ENCODE results near the gene TRUB1.

The TRUB1 gene

DNA sequence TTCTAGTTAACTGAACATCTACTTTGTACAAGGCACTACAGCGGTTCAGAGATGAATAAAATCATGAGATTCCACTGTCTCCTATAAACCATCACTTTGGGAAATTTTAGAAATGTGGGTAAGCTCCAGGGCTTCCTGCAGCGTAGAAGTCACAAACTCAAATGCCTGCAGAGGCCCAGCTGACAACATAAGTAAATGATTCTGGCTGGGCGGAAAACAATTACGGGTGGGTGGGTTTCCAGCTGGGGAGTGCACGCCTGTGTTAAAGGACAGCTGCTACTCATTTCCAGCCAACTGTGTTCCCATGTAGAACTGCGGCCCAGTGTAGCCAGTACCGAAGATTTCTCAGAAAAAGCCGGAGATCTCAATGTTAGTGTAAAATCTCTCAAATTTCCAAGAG lies 85.7 kb downstream of the TRUB1 start:
- TF ChIP-seq, protein P1, sequence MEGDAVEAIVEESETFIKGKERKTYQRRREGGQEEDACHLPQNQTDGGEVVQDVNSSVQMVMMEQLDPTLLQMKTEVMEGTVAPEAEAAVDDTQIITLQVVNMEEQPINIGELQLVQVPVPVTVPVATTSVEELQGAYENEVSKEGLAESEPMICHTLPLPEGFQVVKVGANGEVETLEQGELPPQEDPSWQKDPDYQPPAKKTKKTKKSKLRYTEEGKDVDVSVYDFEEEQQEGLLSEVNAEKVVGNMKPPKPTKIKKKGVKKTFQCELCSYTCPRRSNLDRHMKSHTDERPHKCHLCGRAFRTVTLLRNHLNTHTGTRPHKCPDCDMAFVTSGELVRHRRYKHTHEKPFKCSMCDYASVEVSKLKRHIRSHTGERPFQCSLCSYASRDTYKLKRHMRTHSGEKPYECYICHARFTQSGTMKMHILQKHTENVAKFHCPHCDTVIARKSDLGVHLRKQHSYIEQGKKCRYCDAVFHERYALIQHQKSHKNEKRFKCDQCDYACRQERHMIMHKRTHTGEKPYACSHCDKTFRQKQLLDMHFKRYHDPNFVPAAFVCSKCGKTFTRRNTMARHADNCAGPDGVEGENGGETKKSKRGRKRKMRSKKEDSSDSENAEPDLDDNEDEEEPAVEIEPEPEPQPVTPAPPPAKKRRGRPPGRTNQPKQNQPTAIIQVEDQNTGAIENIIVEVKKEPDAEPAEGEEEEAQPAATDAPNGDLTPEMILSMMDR (IDR thresholded peaks at IDR 0.05; ENCODE audit: insufficient read depth, low read depth, low read length, missing control alignments): no peak
- no peak overlapping the region for H3K4me3 ChIP-seq (ENCODE audit: low read depth, low read length)
- DNase-seq (ENCODE audit: low read depth): no peak

DNA sequence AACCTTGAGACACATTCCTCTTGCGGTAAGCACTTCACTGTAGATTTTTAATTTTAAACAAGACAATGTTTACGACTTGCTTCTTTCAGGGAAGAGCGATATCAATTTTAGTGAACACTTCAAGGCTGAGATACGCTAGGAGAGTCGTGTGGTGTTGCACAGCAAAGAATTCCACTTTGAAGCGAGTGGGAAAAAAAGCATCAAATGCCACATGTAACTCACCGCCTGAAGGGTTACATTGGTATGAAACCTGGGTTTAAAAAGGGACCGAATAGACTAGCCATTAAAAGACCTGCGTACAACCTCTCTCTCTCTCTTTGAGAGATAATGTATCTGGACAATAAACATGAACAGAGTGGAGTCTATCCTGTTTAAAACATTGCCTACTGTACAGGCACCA lies 86.4 kb downstream of the TRUB1 start:
- TF ChIP-seq, protein P1 (IDR thresholded peaks at IDR 0.05; ENCODE audit: insufficient read depth, low read depth, low read length, missing control alignments): no peak
- H3K4me3 ChIP-seq (ENCODE audit: low read depth, low read length): no peak overlapping the region
- DNase-seq (ENCODE audit: low read depth): no peak

DNA sequence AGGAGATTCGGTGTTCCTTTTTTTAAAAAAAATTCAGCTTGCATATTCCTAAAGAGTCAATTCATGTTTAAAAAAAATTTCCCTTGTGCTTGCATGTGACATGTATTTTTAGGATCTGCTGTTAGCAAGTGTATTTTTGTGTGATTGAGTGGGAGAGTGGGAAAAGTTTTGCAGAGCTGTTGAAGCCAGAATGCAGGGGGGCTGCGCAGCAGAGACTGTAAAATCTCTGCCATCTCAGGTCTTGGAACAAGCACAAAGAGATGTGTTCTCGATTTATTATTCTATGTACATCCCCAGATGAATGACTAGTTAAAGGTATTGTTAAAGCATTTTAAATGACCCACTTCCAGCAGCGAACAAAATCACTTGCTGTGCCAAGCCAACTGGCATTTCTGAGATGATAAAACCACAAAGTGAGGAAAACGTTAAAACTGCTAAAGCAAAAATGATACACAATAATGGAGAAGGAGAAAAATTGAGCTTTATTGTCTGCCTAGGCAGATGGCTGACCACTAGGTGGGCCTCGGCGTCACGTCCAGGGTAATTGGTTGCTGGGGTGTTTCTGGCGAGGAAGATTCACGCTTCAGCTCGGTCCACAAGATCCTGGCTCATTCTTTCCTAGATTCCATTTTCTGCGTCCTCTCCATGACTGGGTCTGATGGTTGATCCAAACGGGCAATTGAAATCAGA lies 88.2 kb downstream of the TRUB1 start:
- TF ChIP-seq, protein P1 (IDR thresholded peaks at IDR 0.05; ENCODE audit: insufficient read depth, low read depth, low read length, missing control alignments): no peak
- no peak for DNase-seq (ENCODE audit: low read depth)
- H3K4me3 ChIP-seq (ENCODE audit: low read depth, low read length): no peak overlapping the region

DNA sequence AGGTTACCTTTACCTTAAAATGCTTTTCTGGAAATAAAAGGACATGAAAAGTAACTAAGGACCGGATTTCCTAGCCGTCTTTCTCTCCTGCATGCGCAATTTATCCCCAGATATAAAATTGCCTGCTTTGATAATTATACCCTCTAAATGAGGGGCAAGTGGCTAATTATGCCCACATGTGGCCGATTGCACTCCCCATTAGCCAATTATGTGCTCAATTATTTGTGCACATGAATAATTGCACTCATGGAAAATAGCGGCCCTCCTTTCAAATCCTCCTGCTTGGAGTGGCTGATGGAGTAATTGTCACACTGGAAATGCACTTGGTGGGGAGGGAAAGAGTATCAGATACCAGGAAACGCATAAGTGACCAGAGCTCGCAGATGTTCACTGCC lies 88.7 kb downstream of the TRUB1 start:
- TF ChIP-seq, protein P1 (IDR thresholded peaks at IDR 0.05; ENCODE audit: insufficient read depth, low read depth, low read length, missing control alignments): no peak

More for the DNA sequence above, 88.7 kb downstream of the TRUB1 start:
- DNase-seq (ENCODE audit: low read depth): no peak
- no peak overlapping the region for H3K4me3 ChIP-seq (ENCODE audit: low read depth, low read length)
